Heart left ventricle (tissue), 13 donors: Measurements from ENCODE around the gene AIG1.
"Not testable (repeated sequence)": the region's sequence is repeated elsewhere in the genome, so short reads cannot be mapped to it uniquely, and the experiment has no call there.

Source experiments
- CTCF ChIP-seq, 12 donors: fragments of 200-600 bp; sonication (generic) in 4 of 12; IDR thresholded peaks; one replicate each; pipeline versions ENCODE4 v1.5.0 to v1.8.0; 2018 to 2022; ENCODE audit warnings: antibody characterized with exemption in 12 of 12, mild to moderate bottlenecking in 5 of 12
- POLR2A ChIP-seq, 2 donors: fragments of 450-650 bp; IDR thresholded peaks; one replicate each; pipeline ENCODE4 v1.6.1; 2017; ENCODE audit warnings: antibody characterized with exemption in 2 of 2, mild to moderate bottlenecking in 2 of 2, moderate library complexity in 2 of 2
- donor health status: ischemic (EF 13 %, LVEDD 7.1; RV severe dilation, severe dysfunction).
- donor health status: DM: no; HTN: yes; CAD: no.
- donor health status: DM: no; HTN: no; CAD: no.
- donor health status: ischemic (EF 25% LVEDD 6.9; RV normal size, moderate dysfunction).
- donor health status: ischemic (EF 25% LVEDD 5.7; RV mildly dilated, moderate dysfunction).
- donor health status: ischemic (EF 35%, LVEDD 5.7; RV mildly dilated, moderate dysfunction).
- donor health status: nonischemic (EF 11% LVEDD 7.7; RV severe dilation, severe dysfunction).
- donor health status: DM: yes; HTN: yes; CAD: no.
- donor health status: PGD.
- donor health status: ischemic (EF 29% LVEDD 5.4; RV normal size, mild dysfunction).
- donor health status: nonischemic (EF 23%, LVEDD 6.1; RV moderate dilation, normal function).

DNA sequence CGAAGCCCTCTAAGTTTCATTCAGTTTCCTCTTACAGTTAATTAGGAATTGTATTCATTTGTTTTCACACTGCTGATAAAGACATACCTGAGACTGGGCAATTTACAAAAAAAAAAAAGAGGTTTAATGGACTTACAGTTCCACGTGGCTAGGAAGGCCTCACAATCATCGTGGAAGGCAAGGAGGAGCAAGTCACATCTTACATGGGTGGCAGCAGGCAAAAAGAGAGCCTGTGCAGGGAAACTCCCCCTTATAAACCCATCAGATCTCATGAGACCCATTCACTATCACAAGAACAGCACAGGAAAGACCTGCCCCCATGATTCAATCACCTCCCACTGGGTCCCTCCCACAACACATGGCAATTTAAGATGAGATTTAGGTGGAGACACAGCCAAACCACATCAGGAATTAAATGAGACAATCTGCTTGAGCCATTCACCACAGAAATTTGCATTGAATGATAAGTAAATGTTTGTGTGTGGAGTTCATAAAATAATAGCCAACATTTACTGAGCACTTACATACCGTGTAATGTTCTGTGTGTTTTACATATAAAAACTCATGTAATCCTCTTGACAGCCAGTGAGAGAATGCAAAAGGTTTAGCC lies 185.6 kb downstream of the AIG1 start:
- TF ChIP-seq CTCF, POLR2A (IDR thresholded peaks at IDR 0.05): not testable (repeated sequence)
